Right atrium auricular region (tissue), 2 donors: Measurements from ENCODE around the gene ADCY2. TPM values are rescaled to one million over a fixed set of nuclear protein-coding genes. Genes with fewer than 3 reads are reported as not detected.
"Not testable (repeated sequence)": the region's sequence is repeated elsewhere in the genome, so short reads cannot be mapped to it uniquely, and the experiment has no call there.

Experiments used
- DNase-seq: peaks from one replicate; pipeline ENCODE4 v3.0.0-alpha.2; 2019; ENCODE audit warnings: low spot score
- H3K27ac ChIP-seq, 2 donors: fragments of 200-600 bp; sonication (generic); 1 replicate in 1 of 2; 2 replicates in 1 of 2; pipeline ENCODE4 v1.5.1; 2016 to 2019
- H3K27me3 ChIP-seq, 2 donors: fragments of 200-600 bp; sonication (generic); one replicate each; pipeline versions ENCODE4 v1.5.1 to v1.6.0; 2017 to 2019
- H3K36me3 ChIP-seq: fragments of 200-600 bp; sonication (generic); one replicate; pipeline ENCODE4 v1.5.1; 2016
- H3K4me1 ChIP-seq, 2 donors: fragments of 200-600 bp; sonication (generic); one replicate each; pipeline versions ENCODE4 v1.5.1 to v1.6.0; 2017 to 2019
- H3K4me3 ChIP-seq, 2 donors: fragments of 200-600 bp; sonication (generic); 1 replicate in 1 of 2; 2 replicates in 1 of 2; pipeline ENCODE4 v1.5.1; 2017 to 2019; ENCODE audit warnings: mild to moderate bottlenecking in 1 of 2, moderate library complexity in 1 of 2
- H3K9me3 ChIP-seq, 2 donors: fragments of 200-600 bp; sonication (generic); one replicate each; pipeline ENCODE4 v1.5.1; 2019
- CTCF ChIP-seq, 2 donors: fragments of 200-600 bp; sonication (generic); IDR thresholded peaks; one replicate each; pipeline ENCODE4 v1.5.1; 2019; ENCODE audit warnings: antibody characterized with exemption in 2 of 2
- total RNA-seq, 2 donors: library from RNA; depleted of rRNA; stranded (reverse); fragments of >200 nt; gene quantifications; one replicate each; pipeline ENCODE4 v1.1.0, GENCODE V29; 2016

Gene ADCY2
- total RNA-seq, 2 donors from 2014 or later: 3.3 TPM; not detected in 1

- no peak overlapping the region for H3K27ac ChIP-seq
- H3K27me3 ChIP-seq: no peaks in the 10 kb centered on the region
- H3K36me3 ChIP-seq: no peaks in the 10 kb centered on the region
- H3K4me1 ChIP-seq: no peaks in the 10 kb centered on the region
- H3K9me3 ChIP-seq: no peaks in the 10 kb centered on the region
- H3K4me3 ChIP-seq: no peak overlapping the region
- no peak for DNase-seq
- TF ChIP-seq CTCF (IDR thresholded peaks at IDR 0.05): no peak
Observed at GRCh38 chr5:7419846-7420245, 23.9 kb downstream of the ADCY2 start.

GRCh38 chr5:7420510-7421280, 24.8 kb downstream of the ADCY2 start:
- no peaks in the 10 kb centered on the region for H3K27me3 ChIP-seq
- H3K4me1 ChIP-seq: no peaks in the 10 kb centered on the region
- no peaks in the 10 kb centered on the region for H3K9me3 ChIP-seq
- no peaks in the 10 kb centered on the region for H3K36me3 ChIP-seq
- H3K27ac ChIP-seq: no peak overlapping the region
- no peak overlapping the region for H3K4me3 ChIP-seq
- no peak for TF ChIP-seq CTCF (IDR thresholded peaks at IDR 0.05)
- DNase-seq: no peak

DNA sequence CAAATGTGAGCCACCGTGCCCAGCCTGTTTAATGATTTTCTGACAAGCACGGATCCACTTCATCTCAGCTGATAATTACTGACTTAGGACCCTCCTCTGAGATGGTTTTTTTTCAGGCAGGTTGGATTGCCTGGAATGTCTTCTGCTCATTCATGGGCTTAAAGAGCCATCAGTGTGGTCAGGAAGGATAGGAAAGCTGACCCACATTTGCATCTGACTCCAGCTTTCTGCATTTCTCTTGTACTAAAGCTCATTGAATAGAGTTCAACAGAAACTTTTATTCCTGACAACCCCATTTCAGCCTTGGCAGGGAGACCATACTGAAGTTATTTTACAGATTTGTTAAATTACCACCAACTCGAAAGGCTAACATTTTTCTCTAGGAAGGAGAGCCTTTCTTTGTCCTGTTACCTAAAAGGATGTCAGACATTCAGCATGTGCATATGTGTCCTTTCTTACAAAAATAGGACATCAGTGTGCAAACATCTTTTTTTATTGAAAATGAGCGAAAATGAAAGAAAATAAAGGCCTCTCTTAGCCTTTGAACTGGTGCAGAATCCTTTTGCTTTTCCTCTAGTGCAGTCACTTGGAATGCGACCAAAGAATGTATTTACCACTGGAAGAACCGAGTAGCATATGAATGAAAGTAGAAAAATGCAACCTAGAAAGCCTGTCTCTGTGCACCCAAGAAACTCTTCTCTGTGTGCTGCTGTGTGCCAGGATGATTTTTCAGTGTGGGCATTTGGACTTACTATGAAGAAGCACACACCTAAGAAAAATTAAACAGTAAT, 26.6 kb downstream of the ADCY2 start:
- Histone ChIP-seq H3K4me1 (no peaks in the 10 kb centered on the region), H3K36me3 (no peaks in the 10 kb centered on the region), H3K9me3 (no peaks in the 10 kb centered on the region), H3K4me3 (no peak overlapping the region), H3K27me3 (no peaks in the 10 kb centered on the region), H3K27ac (no peak overlapping the region)
- TF ChIP-seq CTCF (IDR thresholded peaks at IDR 0.05): no peak
- no peak for DNase-seq

GRCh38 chr5:7423231-7423630, 27.3 kb downstream of the ADCY2 start:
- not testable (repeated sequence) for H3K4me1 ChIP-seq, H3K9me3 ChIP-seq, H3K27me3 ChIP-seq, DNase-seq, H3K27ac ChIP-seq, H3K36me3 ChIP-seq, H3K4me3 ChIP-seq

DNA sequence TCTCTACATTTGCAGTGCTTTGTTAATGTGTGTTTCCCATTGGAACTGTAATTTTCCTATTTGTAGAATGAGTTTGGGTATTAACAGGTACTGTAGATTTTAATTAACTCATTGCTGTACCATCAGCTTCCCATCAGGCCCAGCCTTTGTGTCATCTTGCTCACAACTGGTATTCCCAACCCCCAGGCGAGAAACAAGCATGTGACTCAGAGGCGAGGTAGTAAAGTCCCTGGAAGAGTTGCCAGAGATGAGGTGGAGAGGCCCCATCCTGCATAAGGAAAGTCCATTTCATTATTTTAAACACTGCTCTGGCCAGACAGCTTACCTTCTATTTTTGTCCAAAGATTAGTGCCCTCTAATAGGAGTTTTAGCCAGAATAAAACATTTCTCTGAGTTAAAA, 29.9 kb downstream of the ADCY2 start:
- H3K27me3 ChIP-seq: no peaks in the 10 kb centered on the region
- DNase-seq: no peak
- no peaks in the 10 kb centered on the region for H3K9me3 ChIP-seq
- TF ChIP-seq CTCF (IDR thresholded peaks at IDR 0.05): no peak
- H3K27ac ChIP-seq: no peak overlapping the region
- H3K4me3 ChIP-seq: no peak overlapping the region
- H3K36me3 ChIP-seq: no peaks in the 10 kb centered on the region
- no peaks in the 10 kb centered on the region for H3K4me1 ChIP-seq

GRCh38 chr5:7426284-7426683, 30.3 kb downstream of the ADCY2 start:
- Histone ChIP-seq H3K9me3 (no peaks in the 10 kb centered on the region), H3K4me3 (no peak overlapping the region), H3K4me1 (no peaks in the 10 kb centered on the region), H3K27ac (no peak overlapping the region), H3K36me3 (no peaks in the 10 kb centered on the region), H3K27me3 (no peaks in the 10 kb centered on the region)
- no peak for TF ChIP-seq CTCF (IDR thresholded peaks at IDR 0.05)
- no peak for DNase-seq
